HG02678 (cell line): ENCODE data around the gene WDR87.
A peak's percentile ranks its signal among the peaks of the same experiment; 100 is the strongest.

Experiments
- ATAC-seq: cut with Tn5 transposase; IDR thresholded peaks from one replicate; pipeline ENCODE4 v1.9.1; 2021; ENCODE audit warnings: mild to moderate bottlenecking, moderate library complexity; ENCODE audit not compliant: unreplicated experiment

Gene WDR87

GRCh38 chr19:37905946-37906868, at the start of gene WDR87:
Gene WDR87, minus strand, starts transcription at chr19:37906594. Its CDS starts 8,355 bp downstream, at chr19:37898239.
- ATAC-seq, result peak; percentile 22

- ATAC-seq, result no peak
Measured at GRCh38 chr19:37955986-37956385, 49.6 kb upstream of the WDR87 start.

GRCh38 chr19:37954421-37954874, 48.1 kb upstream of the WDR87 start:
- no peak for ATAC-seq

- ATAC-seq, result no peak
Measured at GRCh38 chr19:37953918-37954303, 47.5 kb upstream of the WDR87 start.

- ATAC-seq, result no peak
Measured at GRCh38 chr19:37953171-37953917, 47.0 kb upstream of the WDR87 start.

GRCh38 chr19:37951816-37952210, 45.4 kb upstream of the WDR87 start:
- no peak for ATAC-seq

- ATAC-seq, result no peak
Measured at GRCh38 chr19:37950471-37951175, 44.2 kb upstream of the WDR87 start.

GRCh38 chr19:37948362-37948761, 42.0 kb upstream of the WDR87 start:
- ATAC-seq, result no peak

GRCh38 chr19:37947778-37948177, 41.4 kb upstream of the WDR87 start:
- ATAC-seq, result no peak

GRCh38 chr19:37946132-37946531, 39.7 kb upstream of the WDR87 start:
- ATAC-seq, result no peak

GRCh38 chr19:37943480-37943879, 37.1 kb upstream of the WDR87 start:
- no peak for ATAC-seq

GRCh38 chr19:37942516-37942902, 36.1 kb upstream of the WDR87 start:
- ATAC-seq, result no peak

- no peak for ATAC-seq
Measured at GRCh38 chr19:37941782-37942515, 35.6 kb upstream of the WDR87 start.

- ATAC-seq, result no peak
Measured at GRCh38 chr19:37938353-37938752, 32.0 kb upstream of the WDR87 start.

- no peak for ATAC-seq
Measured at GRCh38 chr19:37936886-37937285, 30.5 kb upstream of the WDR87 start.

GRCh38 chr19:37936166-37936565, 29.8 kb upstream of the WDR87 start:
- ATAC-seq, result no peak

GRCh38 chr19:37935341-37935740, 28.9 kb upstream of the WDR87 start:
- ATAC-seq, result no peak

GRCh38 chr19:37933937-37934358, 27.6 kb upstream of the WDR87 start:
- no peak for ATAC-seq

- no peak for ATAC-seq
Measured at GRCh38 chr19:37932985-37933936, 26.9 kb upstream of the WDR87 start.
